H1 (cell line): Measurements from ENCODE around the gene PRKCA. TPM values are rescaled to one million over a fixed set of nuclear protein-coding genes. Genes with fewer than 3 reads are reported as not detected.

ENCODE experiments used
- EP300 ChIP-seq, 2 experiments: IDR thresholded peaks; 1 replicate in 1 of 2; 2 replicates in 1 of 2; pipeline ENCODE4 v1.6.1; 2011 to 2012; ENCODE audit warnings: low read depth in 2 of 2, low read length in 2 of 2, mild to moderate bottlenecking in 2 of 2, borderline replicate concordance in 1 of 2, inconsistent platforms in 1 of 2, moderate library complexity in 1 of 2
- EZH2 ChIP-seq: fragments of 200-600 bp; sonication (generic); IDR thresholded peaks from 2 replicates; pipeline ENCODE4 v1.7.1; 2012; ENCODE audit warnings: low read depth, mild to moderate bottlenecking, moderate library complexity, low read length, inconsistent platforms; ENCODE audit not compliant: severe bottlenecking
- NANOG ChIP-seq: IDR thresholded peaks from 2 replicates; pipeline ENCODE4 v1.6.1; 2011; ENCODE audit warnings: low read length, low read depth, mild to moderate bottlenecking, inconsistent platforms; ENCODE audit not compliant: insufficient read depth, poor library complexity, severe bottlenecking
- SAP30 ChIP-seq: fragments of 300-600 bp; sonication (generic); IDR thresholded peaks from 2 replicates; pipeline ENCODE4 v1.7.1; 2012; ENCODE audit warnings: low read length, moderate library complexity, mild to moderate bottlenecking, inconsistent platforms; ENCODE audit not compliant: insufficient read depth, insufficient replicate concordance
- SIRT6 ChIP-seq: IDR thresholded peaks from one replicate; pipeline ENCODE4 v1.7.1; 2012; ENCODE audit warnings: low read length, inconsistent platforms
- polyA plus RNA-seq, 7 experiments: library from polyadenylated mRNA; depleted of rRNA in 3 of 7; stranded (reverse) in 5 of 7; unstranded in 2 of 7; fragments of >200 nt in 5 of 7; fragments of 200-250 nt in 2 of 7; gene quantifications; 1 replicate in 5 of 7; 2 replicates in 1 of 7; 4 replicates in 1 of 7; pipeline versions ENCODE4 v1.2.1 to v1.2.3, GENCODE V29; 2011 to 2013; ENCODE audit warnings: missing spikeins in 2 of 7, mixed read lengths in 2 of 7
- total RNA-seq: library from RNA; stranded (reverse); fragmentation: NEBNext Ultra II Directional; extraction: Animal tissue kit (Norgen Biotek cat#: 25700); gene quantifications from 2 replicates; pipeline ENCODE4 v1.2.1, GENCODE V29; 2021
- TF ChIP-seq, protein P1 (sequence below): IDR thresholded peaks from 2 replicates; pipeline ENCODE4 v1.6.1; 2012; ENCODE audit warnings: low read length, inconsistent platforms
- TF ChIP-seq, protein P2 (sequence below), 3 experiments: IDR thresholded peaks; 1 replicate in 2 of 3; 2 replicates in 1 of 3; pipeline versions ENCODE4 v1.5.1 to v1.6.1; 2011; ENCODE audit warnings: low read length in 3 of 3, mild to moderate bottlenecking in 3 of 3, inconsistent platforms in 2 of 3, low read depth in 1 of 3, moderate library complexity in 1 of 3; ENCODE audit not compliant: insufficient read depth in 1 of 3; ENCODE audit errors: control extremely low read depth in 1 of 3

Gene PRKCA
- total and polyA plus RNA-seq, 2 of the 8 experiments (the other 6 are each of a cell fraction or from before 2014, with no cell fraction given): 5.8 to 17.8 TPM

GRCh38 chr17:66778531-66779236, 476.3 kb downstream of the PRKCA start (continued):
- no peak for TF ChIP-seq EZH2
- no peak for TF ChIP-seq EP300 (IDR thresholded peaks at IDR 0.05; ENCODE audit: borderline replicate concordance in 1 of 2, low read depth in 2 of 2, low read length in 2 of 2)
- TF ChIP-seq SIRT6: no peak
- TF ChIP-seq, protein P1, sequence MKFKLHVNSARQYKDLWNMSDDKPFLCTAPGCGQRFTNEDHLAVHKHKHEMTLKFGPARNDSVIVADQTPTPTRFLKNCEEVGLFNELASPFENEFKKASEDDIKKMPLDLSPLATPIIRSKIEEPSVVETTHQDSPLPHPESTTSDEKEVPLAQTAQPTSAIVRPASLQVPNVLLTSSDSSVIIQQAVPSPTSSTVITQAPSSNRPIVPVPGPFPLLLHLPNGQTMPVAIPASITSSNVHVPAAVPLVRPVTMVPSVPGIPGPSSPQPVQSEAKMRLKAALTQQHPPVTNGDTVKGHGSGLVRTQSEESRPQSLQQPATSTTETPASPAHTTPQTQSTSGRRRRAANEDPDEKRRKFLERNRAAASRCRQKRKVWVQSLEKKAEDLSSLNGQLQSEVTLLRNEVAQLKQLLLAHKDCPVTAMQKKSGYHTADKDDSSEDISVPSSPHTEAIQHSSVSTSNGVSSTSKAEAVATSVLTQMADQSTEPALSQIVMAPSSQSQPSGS: no peak
- TF ChIP-seq NANOG: no peak
- TF ChIP-seq, protein P2, sequence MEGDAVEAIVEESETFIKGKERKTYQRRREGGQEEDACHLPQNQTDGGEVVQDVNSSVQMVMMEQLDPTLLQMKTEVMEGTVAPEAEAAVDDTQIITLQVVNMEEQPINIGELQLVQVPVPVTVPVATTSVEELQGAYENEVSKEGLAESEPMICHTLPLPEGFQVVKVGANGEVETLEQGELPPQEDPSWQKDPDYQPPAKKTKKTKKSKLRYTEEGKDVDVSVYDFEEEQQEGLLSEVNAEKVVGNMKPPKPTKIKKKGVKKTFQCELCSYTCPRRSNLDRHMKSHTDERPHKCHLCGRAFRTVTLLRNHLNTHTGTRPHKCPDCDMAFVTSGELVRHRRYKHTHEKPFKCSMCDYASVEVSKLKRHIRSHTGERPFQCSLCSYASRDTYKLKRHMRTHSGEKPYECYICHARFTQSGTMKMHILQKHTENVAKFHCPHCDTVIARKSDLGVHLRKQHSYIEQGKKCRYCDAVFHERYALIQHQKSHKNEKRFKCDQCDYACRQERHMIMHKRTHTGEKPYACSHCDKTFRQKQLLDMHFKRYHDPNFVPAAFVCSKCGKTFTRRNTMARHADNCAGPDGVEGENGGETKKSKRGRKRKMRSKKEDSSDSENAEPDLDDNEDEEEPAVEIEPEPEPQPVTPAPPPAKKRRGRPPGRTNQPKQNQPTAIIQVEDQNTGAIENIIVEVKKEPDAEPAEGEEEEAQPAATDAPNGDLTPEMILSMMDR (IDR thresholded peaks at IDR 0.05; ENCODE audit: control extremely low read depth in 1 of 3, insufficient read depth in 1 of 3, low read depth in 1 of 3, low read length in 3 of 3): no peak
- TF ChIP-seq SAP30: no peak
